Esophagus muscularis mucosa (tissue), 4 donors: ENCODE measurements around the gene PPP1R37.

Experiments
- CTCF ChIP-seq, 3 experiments: fragments of 200-600 bp in 2 of 3; fragments of 450-650 bp in 1 of 3; sonication (generic) in 2 of 3; IDR thresholded peaks; one replicate each; pipeline ENCODE4 v1.5.1; 2017 to 2019; ENCODE audit warnings: antibody characterized with exemption in 3 of 3, mild to moderate bottlenecking in 2 of 3, moderate library complexity in 1 of 3
- EP300 ChIP-seq: sonication (generic); formaldehyde crosslinking; IDR thresholded peaks from one replicate; pipeline ENCODE4 v1.6.1; 2017; ENCODE audit warnings: antibody characterized with exemption
- POLR2A ChIP-seq: fragments of 450-650 bp; IDR thresholded peaks from one replicate; pipeline ENCODE4 v1.6.1; 2017; ENCODE audit warnings: antibody characterized with exemption, moderate library complexity, mild to moderate bottlenecking, low read depth

- TF ChIP-seq CTCF (IDR thresholded peaks at IDR 0.05), result no peak
- TF ChIP-seq POLR2A, result no peak
- TF ChIP-seq EP300, result no peak
These were observed 17.5 kb upstream of the PPP1R37 start for GRCh38 chr19:45075301-45076028.
